ENCODE measurements around the gene GSE1.

GSE1 gene

GRCh38 chr16:85631802-85632393, 18.8 kb downstream of the GSE1 start:
- TF ChIP-seq CTCF (IDR thresholded peaks at IDR 0.05), result peak; percentile 25; the same call in 1 of the 2 replicates

GRCh38 chr16:85632709-85633437, 19.8 kb downstream of the GSE1 start:
- TF ChIP-seq CTCF (IDR thresholded peaks at IDR 0.05), result no peak

DNA sequence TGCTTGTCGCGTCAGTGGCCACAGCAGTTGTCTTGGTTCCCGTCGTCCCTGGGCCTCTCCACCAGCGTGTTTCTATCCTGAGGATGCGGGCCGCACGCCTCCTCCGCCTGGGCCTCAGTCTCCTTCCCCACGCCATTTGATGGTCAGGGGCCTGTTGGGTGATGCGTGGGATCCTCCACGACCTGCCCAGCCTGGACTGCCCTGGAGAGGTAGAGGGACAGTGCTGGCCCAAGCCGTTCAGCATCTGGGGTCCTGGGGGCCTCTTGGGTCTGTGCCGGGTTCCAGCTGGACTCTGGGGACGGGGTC, 20.3 kb downstream of the GSE1 start:
- no peak for TF ChIP-seq CTCF (IDR thresholded peaks at IDR 0.05)

- no peak for TF ChIP-seq CTCF (IDR thresholded peaks at IDR 0.05)
These were observed 20.8 kb downstream of the GSE1 start for GRCh38 chr16:85633888-85634287.

DNA sequence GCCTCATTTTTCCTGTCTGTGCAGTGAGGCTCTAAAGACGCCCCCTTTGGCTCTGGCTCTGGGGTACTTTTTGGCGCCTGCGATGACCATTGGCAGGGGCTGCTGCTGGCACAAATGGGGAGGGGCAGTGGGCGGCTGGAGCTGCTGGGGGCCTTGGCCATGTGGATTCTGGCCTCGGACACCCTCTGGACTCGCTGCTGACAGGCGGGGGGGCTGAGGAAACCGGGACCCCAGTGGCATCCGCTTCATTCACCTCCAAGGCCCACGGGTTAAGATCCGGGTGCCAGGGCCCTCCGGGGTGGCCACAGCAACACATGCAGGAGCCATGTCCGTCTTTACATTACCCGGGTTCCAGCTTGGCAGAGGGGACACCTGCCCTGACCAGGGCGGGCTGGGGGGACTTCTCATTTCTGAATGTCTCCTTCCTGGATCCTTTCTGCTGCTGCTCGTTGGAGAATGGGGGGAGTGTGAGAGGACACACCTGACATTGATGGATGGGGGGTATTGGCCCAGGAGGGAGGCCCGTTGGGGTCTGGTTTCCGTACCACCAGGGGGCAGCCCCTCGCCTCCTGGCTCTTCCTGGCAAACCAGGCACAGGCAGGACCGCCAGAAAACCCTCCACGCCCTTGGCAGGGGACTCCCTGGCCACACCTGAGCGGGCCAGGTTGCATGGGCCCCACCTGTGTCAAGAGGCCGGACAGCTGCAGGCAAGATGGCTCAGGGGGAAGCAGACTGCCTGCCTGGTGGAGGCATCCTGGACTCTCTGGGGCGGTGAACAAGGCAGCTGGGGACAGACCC, 21.8 kb downstream of the GSE1 start:
- peak; percentile 31 for TF ChIP-seq CTCF (IDR thresholded peaks at IDR 0.05)

- no peak for TF ChIP-seq CTCF (IDR thresholded peaks at IDR 0.05)
These were observed 22.5 kb downstream of the GSE1 start for GRCh38 chr16:85635545-85636140.

DNA sequence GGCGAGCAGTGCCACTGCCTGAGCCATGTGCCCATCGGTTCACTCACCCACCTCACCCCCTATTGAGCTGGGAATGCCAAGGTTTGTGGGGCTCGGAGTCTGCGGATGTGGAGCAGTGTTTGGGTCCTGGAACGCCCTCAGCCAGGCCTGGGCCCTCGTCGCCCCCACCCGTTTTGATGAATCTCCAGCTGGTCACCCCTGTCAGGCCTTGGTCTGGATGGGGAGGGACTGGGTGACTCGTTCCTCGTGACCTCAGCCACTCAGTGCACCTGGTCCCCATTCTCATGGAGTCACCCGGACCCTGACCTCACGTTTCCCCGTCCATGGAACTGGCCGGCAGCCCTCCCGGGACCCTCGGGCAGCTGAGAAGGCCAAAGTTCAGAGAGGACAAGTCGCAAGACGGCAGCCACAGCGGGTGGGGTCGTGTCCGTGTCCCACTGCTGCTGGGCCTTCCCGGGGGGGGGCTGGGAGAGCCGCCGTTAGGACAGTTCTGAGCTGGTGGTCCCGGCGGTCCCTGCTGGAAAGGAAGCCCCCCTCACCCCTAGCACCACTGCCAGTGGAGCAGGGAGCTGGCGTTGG, 23.2 kb downstream of the GSE1 start:
- no peak for TF ChIP-seq CTCF (IDR thresholded peaks at IDR 0.05)
